ENCODE measurements around the gene CACNA2D2. TPM values are rescaled to one million over a fixed set of nuclear protein-coding genes. Genes with fewer than 3 reads are reported as not detected.

The CACNA2D2 gene
- total RNA-seq = 10 to 100 TPM; 51.4 to 86.6 TPM
- polyA plus RNA-seq (ENCODE audit: insufficient read length in 6 of 6) = 10 to 100 TPM; 15.4 to 37.5 (median 27.2) TPM
- long read RNA-seq, donor 1 = 0 reads
- long read RNA-seq, donor 2, full-length matches to known transcripts = 1 of 1 reads
- long read RNA-seq, donor 2, partial matches to known transcripts = 0 of 1 reads
- long read RNA-seq, donor 2, other reads (novel, unspliced or antisense) = 0 of 1 reads
- long read RNA-seq, donor 3 = 0 reads
- long read RNA-seq, donor 4, partial matches to known transcripts = 0 of 4 reads
- long read RNA-seq, donor 4, other reads (novel, unspliced or antisense) = 4 of 4 reads
- long read RNA-seq, donor 5, full-length matches to known transcripts = 2 of 2 reads
- long read RNA-seq, donor 5, partial matches to known transcripts = 0 of 2 reads
- long read RNA-seq, donor 5, other reads (novel, unspliced or antisense) = 0 of 2 reads
- long read RNA-seq, donor 6 = 0 reads
- long read RNA-seq, donor 7 = 0 reads
- long read RNA-seq, donor 8 = 0 reads
- long read RNA-seq, donor 9 = 0 reads
- long read RNA-seq, donor 10, partial matches to known transcripts = 0 of 4 reads
- long read RNA-seq, donor 10, other reads (novel, unspliced or antisense) = 3 of 4 reads
- long read RNA-seq, donor 11, full-length matches to known transcripts = 1 of 1 reads
- long read RNA-seq, donor 11, partial matches to known transcripts = 0 of 1 reads
- long read RNA-seq, donor 11, other reads (novel, unspliced or antisense) = 0 of 1 reads
- long read RNA-seq, donor 12 = 0 reads

GRCh38 chr3:50503504-50504342 is at the start of gene CACNA2D2:
TSS of gene CACNA2D2 (minus strand) at chr3:50503634. CDS start at chr3:50503423, 211 bp downstream.
- Histone ChIP-seq H3K4me1 (peaks cover 0 to 14% of the 10 kb centered on the region in 2 donors), H3K27me3 (peaks cover 0 to 65% of the 10 kb centered on the region in 2 donors), H3K9me3 (no peaks in the 10 kb centered on the region), H3K4me3 (peak within 1 kb of the TSS; percentile 41 to 49), H3K36me3 (no peaks in the 10 kb centered on the region), H3K27ac (no peak within 1 kb of the TSS)
- peak; percentile 43 to 90 (median 71) for DNase-seq
- no peak for TF ChIP-seq CTCF (IDR thresholded peaks at IDR 0.05)
- peak; percentile 87 for ATAC-seq
- intact Hi-C loops (cut with DNase I) = no loop called here

DNA sequence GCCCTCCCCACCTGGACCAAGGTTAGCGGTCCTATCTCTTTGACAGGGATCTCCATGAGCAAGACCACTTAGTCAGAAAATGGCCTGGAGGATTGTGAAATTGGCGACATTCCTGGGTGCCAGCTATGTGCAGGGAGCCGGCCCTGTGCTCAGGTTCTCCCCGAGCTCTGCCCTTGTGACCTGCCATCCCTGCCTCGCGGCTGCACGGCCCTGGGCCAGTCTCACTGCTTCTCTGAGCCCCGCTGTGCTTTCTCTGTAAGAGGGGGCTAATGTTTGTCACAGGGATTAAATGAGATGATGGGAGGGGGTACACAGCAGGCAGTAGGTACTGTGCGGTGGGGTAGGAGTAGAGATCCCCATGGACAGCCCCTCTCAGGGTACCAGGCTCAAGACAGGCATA is 49.2 kb upstream of the CACNA2D2 start:
- Histone ChIP-seq H3K9me3 (no peaks in the 10 kb centered on the region), H3K4me3 (no peak overlapping the region), H3K27ac (no peak overlapping the region), H3K36me3 (no peaks in the 10 kb centered on the region), H3K4me1 (no peaks in the 10 kb centered on the region), H3K27me3 (peaks cover 0 to 6% of the 10 kb centered on the region in 2 donors)
- no peak for TF ChIP-seq CTCF (IDR thresholded peaks at IDR 0.05)
- intact Hi-C loops (cut with DNase I) = no loop called here
- ATAC-seq = no peak
- no peak for DNase-seq

DNA sequence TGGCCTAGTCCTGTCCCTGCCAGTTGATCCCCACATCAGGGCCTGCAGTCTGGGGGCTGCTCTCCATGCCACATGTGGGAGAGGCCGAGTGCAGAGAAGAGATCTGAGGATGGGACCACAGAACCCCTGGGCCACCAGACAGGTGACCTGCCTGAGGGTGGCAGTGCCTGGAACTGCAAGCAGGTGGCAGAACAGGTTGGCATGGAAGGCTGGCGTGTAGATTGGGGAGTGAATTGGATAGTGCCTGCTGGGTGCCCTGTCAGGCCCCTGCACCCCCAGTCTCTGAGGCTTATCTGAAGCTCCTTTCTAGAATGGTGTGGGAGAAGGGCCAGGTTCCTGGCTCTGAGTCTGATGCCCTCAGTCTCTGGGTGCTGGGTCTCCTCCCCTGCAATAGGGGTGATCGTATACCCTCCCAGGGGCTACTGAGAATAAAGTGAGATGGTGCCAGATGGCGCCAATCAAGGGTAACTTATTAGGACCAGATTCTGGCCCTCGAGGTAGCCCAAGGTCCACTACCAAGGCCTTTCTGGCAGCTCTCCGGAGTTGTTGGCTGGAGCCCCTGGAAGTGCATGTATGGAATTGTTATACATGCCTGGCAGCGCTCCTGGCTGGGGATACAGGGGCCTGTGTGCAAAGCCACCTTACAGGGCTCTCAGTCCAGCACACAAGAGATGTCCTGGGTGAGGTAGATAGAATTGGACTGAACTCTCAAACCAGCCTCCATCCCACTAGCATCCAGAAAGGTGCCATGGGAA is 48.4 kb upstream of the CACNA2D2 start:
- ATAC-seq = no peak
- Histone ChIP-seq H3K27ac (no peak overlapping the region), H3K36me3 (no peaks in the 10 kb centered on the region), H3K9me3 (no peaks in the 10 kb centered on the region), H3K27me3 (peaks cover 0 to 2% of the 10 kb centered on the region in 2 donors), H3K4me1 (no peaks in the 10 kb centered on the region), H3K4me3 (no peak overlapping the region)
- TF ChIP-seq CTCF (IDR thresholded peaks at IDR 0.05) = no peak
- no peak for DNase-seq
- intact Hi-C loops (cut with DNase I) = no loop called here

DNA sequence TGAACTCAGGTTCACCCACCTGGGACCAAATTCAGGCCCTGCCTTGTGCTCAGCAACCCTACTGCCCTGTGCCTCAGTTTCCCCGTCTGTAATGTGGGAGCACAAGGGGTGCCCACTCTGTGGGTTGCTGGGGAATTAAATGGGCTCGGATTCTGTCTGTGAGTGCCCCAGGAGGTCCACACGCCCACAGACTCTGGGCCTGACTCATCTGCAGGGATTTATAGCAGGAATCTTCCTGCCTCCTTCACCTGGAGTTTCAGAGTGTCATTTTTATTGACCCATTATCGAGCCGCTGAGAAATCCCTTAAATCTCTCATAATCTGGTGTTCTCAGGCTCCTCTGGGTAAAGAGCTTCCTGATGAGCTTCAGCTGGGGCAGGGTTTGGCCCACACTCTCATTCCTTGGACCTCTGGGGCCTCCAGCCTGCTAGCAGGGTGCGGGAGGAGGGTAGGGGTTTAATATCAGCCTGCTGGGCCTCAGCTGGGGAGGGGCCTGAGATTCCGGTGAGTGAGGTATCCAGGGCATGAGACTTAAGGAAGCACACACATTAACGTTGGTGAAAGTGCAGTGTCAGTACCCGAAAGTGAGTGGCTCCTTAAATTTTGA is 47.7 kb upstream of the CACNA2D2 start:
- no peak overlapping the region for H3K4me3 ChIP-seq
- no peaks in the 10 kb centered on the region for H3K9me3 ChIP-seq
- H3K27me3 ChIP-seq = no peaks in the 10 kb centered on the region
- peak in 1 of 4 donors; percentile 36 for DNase-seq
- no peak for ATAC-seq
- H3K27ac ChIP-seq = no peak overlapping the region
- no peaks in the 10 kb centered on the region for H3K4me1 ChIP-seq
- intact Hi-C loops (cut with DNase I) = no loop called here
- no peak for TF ChIP-seq CTCF (IDR thresholded peaks at IDR 0.05)
- no peaks in the 10 kb centered on the region for H3K36me3 ChIP-seq
